Measurements from ENCODE around the gene TMEM260.

- no peak for TF ChIP-seq SIN3A (IDR thresholded peaks at IDR 0.05; ENCODE audit: borderline replicate concordance, insufficient read depth, low read length)
- TF ChIP-seq POLR2AphosphoS5 (IDR thresholded peaks at IDR 0.05; ENCODE audit: low read depth, low read length) = no peak
Observed at GRCh38 chr14:56543436-56543835, 36.2 kb upstream of the TMEM260 start.
